Omental fat pad (tissue), 4 donors: ENCODE measurements around the gene KIF1C. TPM values are rescaled to one million over a fixed set of nuclear protein-coding genes. Genes with fewer than 3 reads are reported as not detected.

Experiments
- ATAC-seq: fragments of 150-250 bp; one replicate; pipeline ENCODE4 v1.9.1; 2016; ENCODE audit warnings: mild to moderate bottlenecking, moderate library complexity; ENCODE audit not compliant: low FRiP score
- DNase-seq: peaks from one replicate; pipeline ENCODE4 v3.0.0-alpha.2; 2019; ENCODE audit warnings: low spot score
- CTCF ChIP-seq, 3 donors: fragments of 450-650 bp; IDR thresholded peaks; one replicate each; pipeline ENCODE4 v1.5.1; 2016 to 2017; ENCODE audit warnings: antibody characterized with exemption in 3 of 3, mild to moderate bottlenecking in 3 of 3, moderate library complexity in 2 of 3
- total RNA-seq, 4 donors: library from RNA; depleted of rRNA; stranded (reverse); fragments of >200 nt; gene quantifications; one replicate each; pipeline ENCODE4 v1.1.0, GENCODE V29; 2016

The KIF1C gene
- total RNA-seq, 4 donors from 2014 or later, result 64.5 to 92.5 (median 76.4) TPM

- DNase-seq, result no peak
- TF ChIP-seq CTCF (IDR thresholded peaks at IDR 0.05), result no peak
- ATAC-seq, result no peak
Observed at GRCh38 chr17:4969551-4970173, 28.1 kb upstream of the KIF1C start.

DNA sequence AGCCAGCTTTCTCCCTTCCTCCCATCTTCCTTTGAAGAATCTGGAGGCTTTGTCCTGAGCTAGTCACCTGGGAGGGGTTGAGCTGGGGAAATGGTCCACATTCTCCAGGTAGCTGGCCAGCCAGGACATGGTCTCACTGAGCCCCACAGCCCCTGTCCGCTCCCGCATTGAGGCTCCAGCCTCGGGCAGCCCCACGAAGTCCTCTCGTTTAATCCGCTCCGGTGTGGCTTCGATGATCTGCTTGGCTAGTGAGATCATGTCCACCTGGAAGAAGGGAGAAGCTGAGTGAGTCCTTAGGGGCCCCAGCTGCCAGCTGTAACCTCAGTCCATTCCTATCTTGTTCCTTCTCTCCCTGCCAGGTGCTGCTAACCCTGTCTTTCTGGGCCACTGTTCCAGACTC is 27.5 kb upstream of the KIF1C start:
- DNase-seq (no peak), ATAC-seq (no peak)
- TF ChIP-seq CTCF (IDR thresholded peaks at IDR 0.05), result no peak

DNA sequence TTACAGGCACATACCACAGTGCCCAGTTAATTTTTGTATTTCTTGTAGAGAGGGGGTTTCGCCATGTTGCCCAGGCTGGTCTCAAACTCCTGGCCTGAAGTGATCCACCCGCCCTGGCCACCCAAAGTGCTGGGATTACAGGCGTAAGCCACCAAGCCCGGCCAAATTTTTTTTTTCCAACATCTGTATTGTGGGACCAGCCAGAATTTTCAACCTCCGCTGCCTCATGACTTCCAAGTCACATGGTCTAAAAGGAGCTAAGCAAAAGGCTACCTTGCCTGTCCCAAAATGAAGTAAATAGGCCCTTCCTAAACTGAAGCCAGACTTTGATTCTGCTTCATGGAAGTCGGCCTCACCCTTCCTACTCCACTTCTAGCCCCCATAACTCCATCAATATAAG is 25.9 kb upstream of the KIF1C start:
- TF ChIP-seq CTCF (IDR thresholded peaks at IDR 0.05), result no peak
- no peak for DNase-seq
- no peak for ATAC-seq

DNA sequence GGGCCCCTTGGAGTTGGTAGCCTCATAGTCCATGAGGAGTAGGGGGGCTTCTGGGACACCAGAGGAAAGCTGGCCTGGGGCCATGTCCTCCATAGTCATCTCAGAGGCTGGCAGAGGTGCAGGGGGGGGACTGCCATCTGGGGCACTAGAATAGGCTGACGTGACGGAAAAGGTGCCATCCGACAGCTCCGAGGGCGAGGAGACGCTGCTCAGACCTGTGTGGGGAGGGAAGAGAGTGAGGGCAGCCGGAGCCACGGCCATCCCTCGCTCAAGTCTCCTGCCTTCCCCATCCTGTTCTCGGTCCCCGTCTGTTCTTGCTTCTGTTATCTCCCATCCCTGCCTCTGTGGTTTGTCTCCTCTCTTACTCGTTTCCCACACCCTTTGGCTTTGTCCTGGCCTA is 25.4 kb upstream of the KIF1C start:
- no peak for TF ChIP-seq CTCF (IDR thresholded peaks at IDR 0.05)
- DNase-seq, result no peak
- ATAC-seq, result no peak

DNA sequence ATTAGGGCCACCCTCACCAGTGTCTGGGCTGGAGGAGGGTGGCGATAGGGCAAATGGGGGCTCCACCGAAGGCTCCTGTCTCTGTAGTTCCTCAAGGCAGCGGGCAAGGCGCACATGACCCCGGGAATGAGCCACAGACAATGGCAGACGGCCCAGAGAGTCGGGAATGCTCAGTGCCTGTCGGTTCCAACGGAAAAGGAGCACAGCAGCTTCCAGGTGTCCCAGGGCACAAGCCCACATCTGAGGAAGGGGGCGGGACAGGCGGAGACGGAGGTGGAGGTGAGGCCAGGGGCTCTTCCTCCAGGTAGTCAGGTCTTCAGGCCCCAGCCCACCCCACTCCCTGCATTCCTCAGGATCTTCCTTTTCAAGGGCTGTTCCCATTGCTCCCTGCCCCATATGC is 25.0 kb upstream of the KIF1C start:
- DNase-seq (no peak), ATAC-seq (no peak)
- no peak for TF ChIP-seq CTCF (IDR thresholded peaks at IDR 0.05)

- ATAC-seq (no peak), DNase-seq (no peak)
- no peak for TF ChIP-seq CTCF (IDR thresholded peaks at IDR 0.05)
Observed at GRCh38 chr17:4973256-4974114, 24.3 kb upstream of the KIF1C start.
